Right atrium auricular region (tissue), 2 donors: ENCODE measurements around the gene LRMDA. TPM values are rescaled to one million over a fixed set of nuclear protein-coding genes. Genes with fewer than 3 reads are reported as not detected.

ENCODE experiments used
- DNase-seq: peaks from one replicate; pipeline ENCODE4 v3.0.0-alpha.2; 2019; ENCODE audit warnings: low spot score
- H3K27ac ChIP-seq, 2 donors: fragments of 200-600 bp; sonication (generic); 1 replicate in 1 of 2; 2 replicates in 1 of 2; pipeline ENCODE4 v1.5.1; 2016 to 2019
- H3K27me3 ChIP-seq, 2 donors: fragments of 200-600 bp; sonication (generic); one replicate each; pipeline versions ENCODE4 v1.5.1 to v1.6.0; 2017 to 2019
- H3K36me3 ChIP-seq: fragments of 200-600 bp; sonication (generic); one replicate; pipeline ENCODE4 v1.5.1; 2016
- H3K4me1 ChIP-seq, 2 donors: fragments of 200-600 bp; sonication (generic); one replicate each; pipeline versions ENCODE4 v1.5.1 to v1.6.0; 2017 to 2019
- H3K4me3 ChIP-seq, 2 donors: fragments of 200-600 bp; sonication (generic); 1 replicate in 1 of 2; 2 replicates in 1 of 2; pipeline ENCODE4 v1.5.1; 2017 to 2019; ENCODE audit warnings: mild to moderate bottlenecking in 1 of 2, moderate library complexity in 1 of 2
- H3K9me3 ChIP-seq, 2 donors: fragments of 200-600 bp; sonication (generic); one replicate each; pipeline ENCODE4 v1.5.1; 2019
- CTCF ChIP-seq, 2 donors: fragments of 200-600 bp; sonication (generic); IDR thresholded peaks; one replicate each; pipeline ENCODE4 v1.5.1; 2019; ENCODE audit warnings: antibody characterized with exemption in 2 of 2
- total RNA-seq, 2 donors: library from RNA; depleted of rRNA; stranded (reverse); fragments of >200 nt; gene quantifications; one replicate each; pipeline ENCODE4 v1.1.0, GENCODE V29; 2016

LRMDA gene
- total RNA-seq, 2 donors from 2014 or later, result 6.1 to 19.1 TPM

GRCh38 chr10:75987616-75988015 lies 556.2 kb downstream of the LRMDA start:
- DNase-seq, result no peak
- Histone ChIP-seq H3K9me3 (no peaks in the 10 kb centered on the region), H3K27ac (no peak overlapping the region), H3K36me3 (no peaks in the 10 kb centered on the region), H3K4me3 (no peak overlapping the region), H3K4me1 (no peaks in the 10 kb centered on the region), H3K27me3 (no peaks in the 10 kb centered on the region)
- no peak for TF ChIP-seq CTCF (IDR thresholded peaks at IDR 0.05)

GRCh38 chr10:75994357-75995040 lies 563.1 kb downstream of the LRMDA start:
- H3K4me1 ChIP-seq, result no peaks in the 10 kb centered on the region
- no peak for TF ChIP-seq CTCF (IDR thresholded peaks at IDR 0.05)
- no peaks in the 10 kb centered on the region for H3K9me3 ChIP-seq
- no peak overlapping the region for H3K27ac ChIP-seq
- no peak for DNase-seq
- no peak overlapping the region for H3K4me3 ChIP-seq
- no peaks in the 10 kb centered on the region for H3K36me3 ChIP-seq
- no peaks in the 10 kb centered on the region for H3K27me3 ChIP-seq

GRCh38 chr10:75995041-75995430 lies 563.6 kb downstream of the LRMDA start:
- no peak for TF ChIP-seq CTCF (IDR thresholded peaks at IDR 0.05)
- H3K9me3 ChIP-seq, result no peaks in the 10 kb centered on the region
- H3K27ac ChIP-seq, result no peak overlapping the region
- H3K36me3 ChIP-seq, result no peaks in the 10 kb centered on the region
- H3K27me3 ChIP-seq, result no peaks in the 10 kb centered on the region
- no peak overlapping the region for H3K4me3 ChIP-seq
- DNase-seq, result no peak
- H3K4me1 ChIP-seq, result no peaks in the 10 kb centered on the region

GRCh38 chr10:75995720-75996119 lies 564.3 kb downstream of the LRMDA start:
- DNase-seq, result no peak
- H3K36me3 ChIP-seq, result no peaks in the 10 kb centered on the region
- no peak for TF ChIP-seq CTCF (IDR thresholded peaks at IDR 0.05)
- H3K4me3 ChIP-seq, result no peak overlapping the region
- H3K4me1 ChIP-seq, result peaks cover 0 to 5% of the 10 kb centered on the region in 2 donors
- no peaks in the 10 kb centered on the region for H3K27me3 ChIP-seq
- H3K27ac ChIP-seq, result no peak overlapping the region
- no peaks in the 10 kb centered on the region for H3K9me3 ChIP-seq

- H3K27me3 ChIP-seq, result no peaks in the 10 kb centered on the region
- DNase-seq, result no peak
- H3K9me3 ChIP-seq, result no peaks in the 10 kb centered on the region
- H3K4me3 ChIP-seq, result no peak overlapping the region
- H3K36me3 ChIP-seq, result no peaks in the 10 kb centered on the region
- no peak for TF ChIP-seq CTCF (IDR thresholded peaks at IDR 0.05)
- no peak overlapping the region for H3K27ac ChIP-seq
- H3K4me1 ChIP-seq, result peaks cover 0 to 6% of the 10 kb centered on the region in 2 donors
Measured at GRCh38 chr10:75999001-75999400, 567.6 kb downstream of the LRMDA start.
